ENCODE measurements around the gene PARD6B. TPM values are rescaled to one million over a fixed set of nuclear protein-coding genes. Genes with fewer than 3 reads are reported as not detected.
A peak's percentile ranks its signal among the peaks of the same experiment; 100 is the strongest.
"Not testable (repeated sequence)": the region's sequence is repeated elsewhere in the genome, so short reads cannot be mapped to it uniquely, and the experiment has no call there.

Gene PARD6B
- total and polyA plus RNA-seq, 2 of the 4 experiments (the other 2 are of a cell fraction) = 0.17 to 0.90 TPM

DNA sequence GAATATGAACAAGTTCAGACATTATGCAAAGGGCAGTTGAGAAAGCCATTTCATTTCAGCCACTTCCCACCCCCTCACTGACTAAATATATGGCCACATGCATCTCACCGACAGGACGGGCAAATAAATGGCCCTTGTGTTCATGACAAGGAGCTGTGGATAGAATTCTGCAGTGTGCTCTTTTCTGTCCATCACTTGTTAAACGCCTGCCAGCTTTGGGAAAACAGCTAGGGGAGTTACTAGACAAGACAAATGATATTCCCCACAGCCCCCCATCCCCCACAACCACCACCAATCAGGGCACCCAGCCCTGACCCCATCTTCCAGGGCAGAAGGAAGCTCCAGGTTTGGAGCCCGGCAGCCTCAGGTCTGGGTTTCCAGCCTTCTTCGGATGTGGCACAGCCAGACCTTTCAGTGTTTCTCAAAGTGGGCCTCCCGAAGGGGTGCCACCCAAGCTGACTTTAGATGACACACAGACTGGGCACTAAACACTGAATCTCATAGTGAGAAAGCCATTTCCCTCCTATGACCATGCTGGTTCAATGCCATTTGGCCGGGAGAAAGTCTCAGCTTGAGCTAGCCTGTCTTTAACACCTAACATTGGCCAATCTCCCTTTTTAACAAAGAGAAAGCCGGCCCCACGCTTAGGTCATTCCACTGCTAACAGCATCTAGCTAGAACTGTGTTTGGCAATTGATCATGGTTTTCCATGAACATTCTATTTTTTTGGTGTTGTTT is 36.1 kb upstream of the PARD6B start:
- H3K56ac ChIP-seq (ENCODE audit: extremely low read depth, insufficient read depth, low read length) = no peak overlapping the region
- no peaks in the 10 kb centered on the region for H3K27me3 ChIP-seq (ENCODE audit: control insufficient read depth, insufficient read depth, low read length)
- in situ Hi-C loops (cut with MboI; ENCODE audit: low sequenced_read_pairs) = no loop called here
- peak overlapping the region; percentile 87 for H2AFZ ChIP-seq (replicated peaks; ENCODE audit: low read length, poor library complexity)
- no peak; the same call in 1 of the 2 replicates for ATAC-seq (ENCODE audit: low read depth)
- peak overlapping the region; percentile 70 for H3K4ac ChIP-seq (ENCODE audit: low read depth, low read length)
- peak overlapping the region; percentile 73 for H2AK9ac ChIP-seq (replicated peaks; ENCODE audit: low read depth, low read length, poor library complexity)
- no peak overlapping the region; the same call in 1 of the 2 replicates for H3K9ac ChIP-seq (ENCODE audit: low read depth, low read length)
- no peak for DNase-seq
- H3K14ac ChIP-seq (replicated peaks; ENCODE audit: low read depth, low read length) = peak overlapping the region; percentile 76
- no peak for TF ChIP-seq CHD1 (IDR thresholded peaks at IDR 0.05; ENCODE audit: low read depth, low read length)
- 0 out of 2 replicates have a peak, but pooled peaks have one; percentile 11 for TF ChIP-seq CEBPB (IDR thresholded peaks at IDR 0.05; ENCODE audit: low read depth, low read length)
- peak overlapping the region; percentile 56 for H3K4me2 ChIP-seq (ENCODE audit: low read depth, low read length)
- ChIA-PET POLR2A (ENCODE audit: unreplicated experiment) (interaction anchor here (0.6 to 0.7 kb wide), 3 partner anchors 33 to 96 kb away, joined by 3 to 5 read pairs (median 4); no protein-coding TSS in a partner anchor), CTCF (interaction anchor here (0.9 to 1.3 kb wide), 2 partner anchors 54 to 78 kb away, joined by 3 to 4 read pairs; no protein-coding TSS in a partner anchor)
- peak overlapping the region; percentile 87 for H2AK5ac ChIP-seq (ENCODE audit: low read depth, low read length)
- peak overlapping the region; percentile 26 for H4K91ac ChIP-seq (ENCODE audit: insufficient read depth, low read depth, low read length)
- H4K5ac ChIP-seq (ENCODE audit: low read depth, low read length) = peak overlapping the region; percentile 92
- H3K36me3 ChIP-seq (ENCODE audit: control insufficient read depth, insufficient read depth, low read length) = no peaks in the 10 kb centered on the region
- H3K79me1 ChIP-seq (ENCODE audit: low read depth in 1 of 2, low read length in 2 of 2) = peaks cover 0 to 8% of the 10 kb centered on the region in 2 experiments; a peak in 1 of 4 replicates
- H3K9me3 ChIP-seq (ENCODE audit: control insufficient read depth, insufficient read depth, low read length) = no peaks in the 10 kb centered on the region
- H2BK120ac ChIP-seq (ENCODE audit: low read depth, low read length) = peak overlapping the region; percentile 80
- BruUV-seq (replicated peaks) = no TSS peak
- peak overlapping the region; percentile 38 to 79 for H4K8ac ChIP-seq (ENCODE audit: low read depth in 2 of 2, low read length in 2 of 2)
- dilution Hi-C loops (cut with HindIII; ENCODE audit: low sequenced_read_pairs, unreplicated experiment) = no loop called here
- intact Hi-C loops (cut with micrococcal nuclease) = no loop called here
- peak overlapping the region; percentile 85 for H3K18ac ChIP-seq (ENCODE audit: low read depth, low read length)
- H3K4me1 ChIP-seq (ENCODE audit: control insufficient read depth, insufficient read depth, low read length) = peaks cover 23% of the 10 kb centered on the region
- H2BK15ac ChIP-seq (ENCODE audit: low read depth, low read length) = peak overlapping the region; percentile 96; the same call in 1 of the 3 replicates
- H3K4me3 ChIP-seq (ENCODE audit: insufficient read depth, low read depth, low read length) = no peak overlapping the region
- H4K20me1 ChIP-seq (ENCODE audit: insufficient read depth, low read length) = no peaks in the 10 kb centered on the region
- H2BK5ac ChIP-seq (ENCODE audit: low read depth, low read length, poor library complexity, severe bottlenecking) = peak overlapping the region; percentile 71
- H3K9me1 ChIP-seq (ENCODE audit: insufficient read depth, low read length) = peaks cover 7% of the 10 kb centered on the region
- WGBS, 2 experiments (ENCODE audit: extremely low coverage in 2 of 2, insufficient read length in 1 of 2) = 16% methylated on average over 3 of the region's 9 CpGs; no CpG with 5 or more reads in 1 of the 2 experiments
- H2BK20ac ChIP-seq (ENCODE audit: low read depth, low read length) = peak overlapping the region; percentile 77
- peak overlapping the region; percentile 87 for H3K23ac ChIP-seq (ENCODE audit: low read depth, low read length)
- peak overlapping the region; percentile 32 for H3K27ac ChIP-seq (ENCODE audit: insufficient read depth, low read length)

- H3K9me3 ChIP-seq (ENCODE audit: control insufficient read depth, insufficient read depth, low read length); H2BK5ac ChIP-seq (ENCODE audit: low read depth, low read length, poor library complexity, severe bottlenecking); H3K27ac ChIP-seq (ENCODE audit: insufficient read depth, low read length); H3K23ac ChIP-seq (ENCODE audit: low read depth, low read length); intact Hi-C loops (cut with micrococcal nuclease); in situ Hi-C loops (cut with MboI; ENCODE audit: low sequenced_read_pairs); H4K8ac ChIP-seq (ENCODE audit: low read depth in 2 of 2, low read length in 2 of 2); POLR2A ChIA-PET (ENCODE audit: unreplicated experiment); H3K4ac ChIP-seq (ENCODE audit: low read depth, low read length); ATAC-seq (ENCODE audit: low read depth); H3K36me3 ChIP-seq (ENCODE audit: control insufficient read depth, insufficient read depth, low read length); H4K20me1 ChIP-seq (ENCODE audit: insufficient read depth, low read length); H2AFZ ChIP-seq (replicated peaks; ENCODE audit: low read length, poor library complexity); H2BK120ac ChIP-seq (ENCODE audit: low read depth, low read length); H3K9ac ChIP-seq (ENCODE audit: low read depth, low read length); H4K91ac ChIP-seq (ENCODE audit: insufficient read depth, low read depth, low read length); H3K27me3 ChIP-seq (ENCODE audit: control insufficient read depth, insufficient read depth, low read length); H3K79me1 ChIP-seq (ENCODE audit: low read depth in 1 of 2, low read length in 2 of 2); CTCF ChIA-PET; DNase-seq; H3K56ac ChIP-seq (ENCODE audit: extremely low read depth, insufficient read depth, low read length); H3K14ac ChIP-seq (replicated peaks; ENCODE audit: low read depth, low read length); H2BK15ac ChIP-seq (ENCODE audit: low read depth, low read length); H3K18ac ChIP-seq (ENCODE audit: low read depth, low read length); H4K5ac ChIP-seq (ENCODE audit: low read depth, low read length); dilution Hi-C loops (cut with HindIII; ENCODE audit: low sequenced_read_pairs, unreplicated experiment); H3K4me2 ChIP-seq (ENCODE audit: low read depth, low read length); H2AK5ac ChIP-seq (ENCODE audit: low read depth, low read length); BruUV-seq (replicated peaks); H3K4me3 ChIP-seq (ENCODE audit: insufficient read depth, low read depth, low read length): not testable (repeated sequence)
- H3K9me1 ChIP-seq (ENCODE audit: insufficient read depth, low read length) = peaks cover 10% of the 10 kb centered on the region
- peak overlapping the region; percentile 3 for H2AK9ac ChIP-seq (replicated peaks; ENCODE audit: low read depth, low read length, poor library complexity)
- peaks cover 11% of the 10 kb centered on the region for H3K4me1 ChIP-seq (ENCODE audit: control insufficient read depth, insufficient read depth, low read length)
- WGBS, 2 experiments (ENCODE audit: extremely low coverage in 2 of 2, insufficient read length in 1 of 2) = 98% methylated on average over 5 of the region's 7 CpGs; no CpG with 5 or more reads in 1 of the 2 experiments
- H2BK20ac ChIP-seq (ENCODE audit: low read depth, low read length) = peak overlapping the region; percentile 8; the same call in 1 of the 2 replicates
These were observed 33.1 kb upstream of the PARD6B start for GRCh38 chr20:50698255-50698654.
